H1 (cell line): ENCODE results near the gene OGFOD2.

Experiments
- CEBPB ChIP-seq: IDR thresholded peaks from 2 replicates; pipeline ENCODE4 v1.6.1; 2012; ENCODE audit warnings: low read depth, low read length
- CREB1 ChIP-seq: IDR thresholded peaks from 2 replicates; pipeline ENCODE4 v1.6.1; 2012; ENCODE audit warnings: inconsistent platforms
- EZH2 ChIP-seq: fragments of 200-600 bp; sonication (generic); IDR thresholded peaks from 2 replicates; pipeline ENCODE4 v1.7.1; 2012; ENCODE audit warnings: low read depth, mild to moderate bottlenecking, moderate library complexity, low read length, inconsistent platforms; ENCODE audit not compliant: severe bottlenecking
- GABPA ChIP-seq: IDR thresholded peaks from 2 replicates; pipeline ENCODE4 v1.6.1; 2011; ENCODE audit warnings: mild to moderate bottlenecking, low read length, moderate library complexity, borderline replicate concordance; ENCODE audit not compliant: insufficient read depth
- NANOG ChIP-seq: IDR thresholded peaks from 2 replicates; pipeline ENCODE4 v1.6.1; 2011; ENCODE audit warnings: low read length, low read depth, mild to moderate bottlenecking, inconsistent platforms; ENCODE audit not compliant: insufficient read depth, poor library complexity, severe bottlenecking
- POLR2A ChIP-seq, 2 experiments: IDR thresholded peaks; 1 replicate in 1 of 2; 2 replicates in 1 of 2; pipeline ENCODE4 v1.6.1; 2011; ENCODE audit warnings: low read depth in 2 of 2, low read length in 2 of 2, mild to moderate bottlenecking in 2 of 2; ENCODE audit errors: control extremely low read depth in 1 of 2
- POLR2AphosphoS5 ChIP-seq: IDR thresholded peaks from 2 replicates; pipeline ENCODE4 v1.6.1; 2011; ENCODE audit warnings: low read depth, low read length
- RFX5 ChIP-seq: IDR thresholded peaks from 2 replicates; pipeline ENCODE4 v1.6.1; 2011; ENCODE audit warnings: low read depth, low read length, improper control_type of control experiment, borderline replicate concordance
- SP4 ChIP-seq: IDR thresholded peaks from 2 replicates; pipeline ENCODE4 v1.6.1; 2012; ENCODE audit warnings: low read length, inconsistent platforms
- SRF ChIP-seq: IDR thresholded peaks from 2 replicates; pipeline ENCODE4 v1.6.1; 2011; ENCODE audit warnings: mild to moderate bottlenecking, low read depth, low read length, moderate library complexity
- TAF1 ChIP-seq: IDR thresholded peaks from 2 replicates; pipeline ENCODE4 v1.6.1; 2011; ENCODE audit warnings: mild to moderate bottlenecking, low read depth, low read length
- ZNF274 ChIP-seq: IDR thresholded peaks from 2 replicates; pipeline ENCODE4 v1.7.0; 2012; ENCODE audit warnings: low read length, borderline replicate concordance; ENCODE audit errors: extremely low read depth
- TF ChIP-seq, protein P1 (sequence below), 3 experiments: IDR thresholded peaks; 1 replicate in 2 of 3; 2 replicates in 1 of 3; pipeline versions ENCODE4 v1.5.1 to v1.6.1; 2011; ENCODE audit warnings: low read length in 3 of 3, mild to moderate bottlenecking in 3 of 3, inconsistent platforms in 2 of 3, low read depth in 1 of 3, moderate library complexity in 1 of 3; ENCODE audit not compliant: insufficient read depth in 1 of 3; ENCODE audit errors: control extremely low read depth in 1 of 3
- TF ChIP-seq, protein P2 (sequence below): IDR thresholded peaks from 2 replicates; pipeline ENCODE4 v1.6.1; 2012; ENCODE audit warnings: inconsistent platforms

DNA sequence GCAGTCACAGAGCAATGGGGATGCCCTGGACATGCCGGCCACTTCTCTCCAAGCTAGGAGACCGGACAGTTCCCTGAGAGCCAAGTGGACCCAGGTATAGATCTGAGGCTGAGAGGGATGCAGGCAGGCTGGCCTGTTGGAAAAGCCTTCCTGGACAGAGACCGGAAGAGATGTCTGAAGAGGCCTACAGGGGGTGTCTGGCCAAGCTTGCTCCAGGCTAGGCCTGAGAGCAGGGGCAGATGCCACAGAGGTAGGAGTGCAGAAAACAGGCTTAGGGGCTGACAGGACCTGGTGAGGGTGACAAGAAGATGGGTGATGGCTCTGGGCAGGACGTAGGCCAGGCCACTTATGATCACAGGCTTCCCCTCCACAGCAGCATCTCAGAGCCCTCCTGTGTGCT is 35.6 kb downstream of the OGFOD2 start:
- TF ChIP-seq POLR2AphosphoS5 (no peak), EZH2 (no peak), POLR2A (IDR thresholded peaks at IDR 0.05; ENCODE audit: control extremely low read depth in 1 of 2, low read depth in 2 of 2, low read length in 2 of 2) (no peak), NANOG (no peak), CREB1 (no peak), ZNF274 (no peak), SP4 (no peak), GABPA (no peak), TAF1 (no peak), SRF (no peak), RFX5 (no peak), CEBPB (no peak)
- TF ChIP-seq, protein P1, sequence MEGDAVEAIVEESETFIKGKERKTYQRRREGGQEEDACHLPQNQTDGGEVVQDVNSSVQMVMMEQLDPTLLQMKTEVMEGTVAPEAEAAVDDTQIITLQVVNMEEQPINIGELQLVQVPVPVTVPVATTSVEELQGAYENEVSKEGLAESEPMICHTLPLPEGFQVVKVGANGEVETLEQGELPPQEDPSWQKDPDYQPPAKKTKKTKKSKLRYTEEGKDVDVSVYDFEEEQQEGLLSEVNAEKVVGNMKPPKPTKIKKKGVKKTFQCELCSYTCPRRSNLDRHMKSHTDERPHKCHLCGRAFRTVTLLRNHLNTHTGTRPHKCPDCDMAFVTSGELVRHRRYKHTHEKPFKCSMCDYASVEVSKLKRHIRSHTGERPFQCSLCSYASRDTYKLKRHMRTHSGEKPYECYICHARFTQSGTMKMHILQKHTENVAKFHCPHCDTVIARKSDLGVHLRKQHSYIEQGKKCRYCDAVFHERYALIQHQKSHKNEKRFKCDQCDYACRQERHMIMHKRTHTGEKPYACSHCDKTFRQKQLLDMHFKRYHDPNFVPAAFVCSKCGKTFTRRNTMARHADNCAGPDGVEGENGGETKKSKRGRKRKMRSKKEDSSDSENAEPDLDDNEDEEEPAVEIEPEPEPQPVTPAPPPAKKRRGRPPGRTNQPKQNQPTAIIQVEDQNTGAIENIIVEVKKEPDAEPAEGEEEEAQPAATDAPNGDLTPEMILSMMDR (IDR thresholded peaks at IDR 0.05; ENCODE audit: control extremely low read depth in 1 of 3, insufficient read depth in 1 of 3, low read depth in 1 of 3, low read length in 3 of 3), result peak in 1 of 3 experiments; percentile 13; a peak in 1 of 4 replicates
- TF ChIP-seq, protein P2, sequence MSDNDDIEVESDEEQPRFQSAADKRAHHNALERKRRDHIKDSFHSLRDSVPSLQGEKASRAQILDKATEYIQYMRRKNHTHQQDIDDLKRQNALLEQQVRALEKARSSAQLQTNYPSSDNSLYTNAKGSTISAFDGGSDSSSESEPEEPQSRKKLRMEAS, result no peak
